Peyer's patch (tissue), 4 donors: ENCODE results near the gene IGFN1. TPM values are rescaled to one million over a fixed set of nuclear protein-coding genes. Genes with fewer than 3 reads are reported as not detected.

Experiments
- DNase-seq, 3 donors: peaks; one replicate each; pipeline ENCODE4 v3.0.0-alpha.2; 2017 to 2019
- H3K27ac ChIP-seq, 4 donors: fragments of 200-600 bp; sonication (generic); one replicate each; pipeline ENCODE4 v1.5.1; 2016 to 2019
- H3K27me3 ChIP-seq, 2 donors: fragments of 200-600 bp; sonication (generic); one replicate each; pipeline ENCODE4 v1.5.1; 2019
- H3K36me3 ChIP-seq, 3 donors: fragments of 200-600 bp; sonication (generic); one replicate each; pipeline ENCODE4 v1.5.1; 2016 to 2019
- H3K4me1 ChIP-seq, 4 donors: fragments of 200-600 bp; sonication (generic); one replicate each; pipeline ENCODE4 v1.5.1; 2016 to 2019
- H3K4me3 ChIP-seq, 4 donors: fragments of 200-600 bp; sonication (generic); 1 replicate in 3 of 4; 2 replicates in 1 of 4; pipeline ENCODE4 v1.5.1; 2016 to 2019; ENCODE audit warnings: mild to moderate bottlenecking in 1 of 4
- H3K9me3 ChIP-seq, 4 donors: fragments of 200-600 bp; sonication (generic); one replicate each; pipeline ENCODE4 v1.5.1; 2016 to 2019; ENCODE audit warnings: mild to moderate bottlenecking in 1 of 4
- CTCF ChIP-seq, 6 experiments: fragments of 450-650 bp in 4 of 6; fragments of 200-600 bp in 2 of 6; sonication (generic) in 1 of 6; IDR thresholded peaks; one replicate each; pipeline ENCODE4 v1.5.1; 2017 to 2019; ENCODE audit warnings: antibody characterized with exemption in 6 of 6, mild to moderate bottlenecking in 3 of 6, moderate library complexity in 1 of 6
- POLR2A ChIP-seq, 2 donors: fragments of 450-650 bp; IDR thresholded peaks; one replicate each; pipeline ENCODE4 v1.5.1; 2017; ENCODE audit warnings: antibody characterized with exemption in 2 of 2, mild to moderate bottlenecking in 2 of 2, moderate library complexity in 2 of 2
- total RNA-seq, 4 donors: library from RNA; depleted of rRNA; stranded (reverse); fragments of >200 nt; gene quantifications; one replicate each; pipeline ENCODE4 v1.1.0, GENCODE V29; 2016

IGFN1 gene
- total RNA-seq, 4 donors from 2014 or later, result not detected

GRCh38 chr1:201198598-201198997, 8.0 kb downstream of the IGFN1 start:
- no peaks in the 10 kb centered on the region for H3K27me3 ChIP-seq
- H3K27ac ChIP-seq, result no peak overlapping the region
- H3K4me1 ChIP-seq, result no peaks in the 10 kb centered on the region
- DNase-seq, result no peak
- H3K36me3 ChIP-seq, result no peaks in the 10 kb centered on the region
- no peaks in the 10 kb centered on the region for H3K9me3 ChIP-seq
- H3K4me3 ChIP-seq, result no peak overlapping the region
- TF ChIP-seq CTCF (IDR thresholded peaks at IDR 0.05) (no peak), POLR2A (IDR thresholded peaks at IDR 0.05) (no peak)

- Histone ChIP-seq H3K9me3 (no peaks in the 10 kb centered on the region), H3K36me3 (no peaks in the 10 kb centered on the region), H3K27ac (no peak overlapping the region), H3K4me3 (no peak overlapping the region), H3K4me1 (no peaks in the 10 kb centered on the region), H3K27me3 (no peaks in the 10 kb centered on the region)
- DNase-seq, result no peak
- TF ChIP-seq CTCF (IDR thresholded peaks at IDR 0.05) (no peak), POLR2A (IDR thresholded peaks at IDR 0.05) (no peak)
Observed at GRCh38 chr1:201205036-201205435, 14.4 kb downstream of the IGFN1 start.

- TF ChIP-seq POLR2A (IDR thresholded peaks at IDR 0.05), result no peak
- no peak for TF ChIP-seq CTCF (IDR thresholded peaks at IDR 0.05)
- no peak overlapping the region for H3K4me3 ChIP-seq
- H3K36me3 ChIP-seq, result no peaks in the 10 kb centered on the region
- H3K9me3 ChIP-seq, result no peaks in the 10 kb centered on the region
- H3K27me3 ChIP-seq, result no peaks in the 10 kb centered on the region
- H3K27ac ChIP-seq, result no peak overlapping the region
- no peaks in the 10 kb centered on the region for H3K4me1 ChIP-seq
- no peak for DNase-seq
Observed at GRCh38 chr1:201206176-201206575, 15.6 kb downstream of the IGFN1 start.

GRCh38 chr1:201207046-201207445, 16.4 kb downstream of the IGFN1 start:
- H3K27me3 ChIP-seq, result no peaks in the 10 kb centered on the region
- H3K9me3 ChIP-seq, result no peaks in the 10 kb centered on the region
- DNase-seq, result no peak
- H3K4me3 ChIP-seq, result no peak overlapping the region
- H3K36me3 ChIP-seq, result no peaks in the 10 kb centered on the region
- TF ChIP-seq POLR2A (IDR thresholded peaks at IDR 0.05) (no peak), CTCF (IDR thresholded peaks at IDR 0.05) (no peak)
- no peak overlapping the region for H3K27ac ChIP-seq
- no peaks in the 10 kb centered on the region for H3K4me1 ChIP-seq

GRCh38 chr1:201208236-201208635, 17.6 kb downstream of the IGFN1 start:
- Histone ChIP-seq H3K27me3 (no peaks in the 10 kb centered on the region), H3K36me3 (no peaks in the 10 kb centered on the region), H3K4me3 (no peak overlapping the region), H3K4me1 (no peaks in the 10 kb centered on the region), H3K27ac (no peak overlapping the region), H3K9me3 (no peaks in the 10 kb centered on the region)
- TF ChIP-seq CTCF (IDR thresholded peaks at IDR 0.05) (no peak), POLR2A (IDR thresholded peaks at IDR 0.05) (no peak)
- DNase-seq, result no peak

- Histone ChIP-seq H3K36me3 (no peaks in the 10 kb centered on the region), H3K27ac (no peak overlapping the region), H3K9me3 (no peaks in the 10 kb centered on the region), H3K27me3 (no peaks in the 10 kb centered on the region), H3K4me3 (no peak overlapping the region), H3K4me1 (no peaks in the 10 kb centered on the region)
- no peak for DNase-seq
- TF ChIP-seq POLR2A (IDR thresholded peaks at IDR 0.05) (no peak), CTCF (IDR thresholded peaks at IDR 0.05) (no peak)
Observed at GRCh38 chr1:201212056-201212455, 21.4 kb downstream of the IGFN1 start.
